Dermis microvascular lymphatic vessel endothelial cell (primary cell): ENCODE measurements around the gene APOBEC3H. TPM values are rescaled to one million over a fixed set of nuclear protein-coding genes. Genes with fewer than 3 reads are reported as not detected.
"Not testable (repeated sequence)": the region's sequence is repeated elsewhere in the genome, so short reads cannot be mapped to it uniquely, and the experiment has no call there.

Experiments
- DNase-seq, 2 donors: peaks; one replicate each; pipeline versions ENCODE4 v3.0.0 to v3.0.0-alpha.2; 2010; ENCODE audit warnings: low read depth in 2 of 2
- total RNA-seq: library from RNA; depleted of rRNA; stranded (reverse); fragments of >200 nt; gene quantifications from 2 replicates; pipeline ENCODE4 v1.2.1, GENCODE V29; 2014

Gene APOBEC3H
- not detected in 2 replicates for total RNA-seq

DNA sequence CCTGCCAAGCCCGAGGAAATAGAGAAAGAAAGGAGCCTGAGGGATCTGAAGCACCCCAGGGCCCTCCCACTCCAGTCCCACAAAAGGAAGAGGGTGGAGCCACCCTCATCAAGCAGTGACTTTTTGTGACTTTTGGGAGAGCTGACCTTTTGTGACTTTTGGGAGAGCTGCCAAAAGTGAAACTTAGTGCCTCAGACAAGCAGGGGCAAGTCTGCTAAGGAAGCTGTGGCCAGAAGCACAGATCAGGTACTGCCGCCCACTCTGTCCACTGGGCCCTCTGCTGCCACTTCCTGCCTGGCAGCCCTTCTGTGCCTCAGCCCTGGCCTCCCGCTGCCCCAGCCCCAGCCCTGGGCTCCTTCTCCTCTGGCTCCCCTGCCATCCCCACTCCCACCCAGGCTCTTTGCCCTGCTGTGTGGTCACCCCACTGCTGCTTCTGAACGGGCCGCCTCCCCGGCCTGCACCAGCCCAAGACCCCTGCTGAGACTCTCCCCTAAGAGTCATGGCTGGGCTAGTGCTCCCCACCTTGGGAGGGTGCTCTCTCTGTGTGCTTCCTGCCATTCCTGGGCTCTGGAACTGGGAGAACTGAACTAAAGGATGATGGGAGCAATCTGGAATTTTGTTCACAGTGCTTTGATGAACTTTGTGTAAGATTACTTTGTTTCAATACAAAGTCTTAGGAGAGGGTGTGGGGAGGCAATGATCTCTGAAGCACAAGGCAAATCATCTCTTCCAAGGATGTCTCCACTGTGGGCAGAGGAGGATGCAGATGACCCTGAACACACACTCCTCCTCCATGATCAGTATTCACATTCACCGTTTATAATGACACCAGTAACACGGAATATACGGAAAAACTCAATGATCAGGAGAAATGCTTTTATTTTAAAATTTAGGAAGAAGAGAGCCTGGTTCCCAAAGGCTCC lies at the start of gene APOBEC3H:
TSS of gene APOBEC3H (plus strand) at position 147 of the 923 bp plus-strand sequence. CDS start 3,035 bp downstream, outside the sequence.
- DNase-seq: no peak

DNA sequence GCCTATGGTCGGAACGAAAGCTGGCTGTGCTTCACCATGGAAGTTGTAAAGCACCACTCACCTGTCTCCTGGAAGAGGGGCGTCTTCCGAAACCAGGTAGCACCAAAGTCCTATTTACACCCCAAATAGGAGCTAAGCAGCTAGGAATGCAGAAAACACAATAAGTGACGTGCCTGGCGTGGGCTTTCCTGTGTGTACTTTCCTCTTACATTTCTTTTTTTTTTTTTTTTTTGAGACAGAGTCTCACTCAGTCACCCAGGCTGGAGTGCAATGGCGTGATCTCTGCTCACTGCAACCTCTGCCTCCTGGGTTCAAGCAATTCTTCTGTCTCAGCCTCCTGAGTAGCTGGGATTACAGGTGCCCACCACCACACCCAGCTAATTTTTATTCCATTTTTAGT lies 47.6 kb upstream of the APOBEC3H start:
- not testable (repeated sequence) for DNase-seq

DNA sequence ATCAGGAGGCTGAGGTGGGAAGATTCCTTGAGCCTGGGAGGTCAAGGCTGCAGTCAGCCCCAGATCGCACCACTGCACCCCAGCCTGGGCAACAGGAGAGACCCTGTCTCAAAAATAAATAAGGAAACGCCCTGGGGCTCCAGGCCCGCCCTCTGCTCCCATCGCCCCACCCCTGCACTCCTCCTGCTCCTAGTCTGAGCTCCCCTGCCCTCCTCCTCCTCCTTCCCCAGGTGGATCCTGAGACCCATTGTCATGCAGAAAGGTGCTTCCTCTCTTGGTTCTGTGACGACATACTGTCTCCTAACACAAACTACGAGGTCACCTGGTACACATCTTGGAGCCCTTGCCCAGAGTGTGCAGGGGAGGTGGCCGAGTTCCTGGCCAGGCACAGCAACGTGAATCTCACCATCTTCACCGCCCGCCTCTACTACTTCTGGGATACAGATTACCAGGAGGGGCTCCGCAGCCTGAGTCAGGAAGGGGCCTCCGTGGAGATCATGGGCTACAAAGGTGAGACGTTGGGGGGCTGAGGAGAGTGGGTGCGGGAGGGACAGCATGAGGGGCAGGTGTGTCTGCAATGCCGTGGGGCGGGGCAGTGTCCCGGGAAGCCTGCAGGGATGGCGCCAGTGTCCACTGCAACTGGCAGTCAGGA lies 45.1 kb upstream of the APOBEC3H start:
- not testable (repeated sequence) for DNase-seq

DNA sequence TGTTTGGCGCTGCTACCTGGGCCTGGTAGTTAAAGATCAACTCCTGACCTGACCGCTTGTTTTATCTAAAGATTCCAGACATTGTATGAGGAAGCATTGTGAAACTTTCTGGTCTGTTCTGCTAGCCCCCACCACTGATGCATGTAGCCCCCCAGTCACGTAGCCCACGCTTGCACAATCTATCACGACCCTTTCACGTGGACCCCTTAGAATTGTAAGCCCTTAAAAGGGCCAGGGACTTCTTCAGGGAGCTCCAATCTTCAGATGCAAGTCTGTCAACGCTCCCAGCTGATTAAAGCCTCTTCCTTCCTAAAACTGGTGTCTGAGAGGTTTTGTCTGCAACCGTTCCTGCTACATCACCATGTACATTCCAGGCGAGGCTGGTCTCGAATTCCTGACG lies 41.4 kb upstream of the APOBEC3H start:
- DNase-seq: no peak

DNA sequence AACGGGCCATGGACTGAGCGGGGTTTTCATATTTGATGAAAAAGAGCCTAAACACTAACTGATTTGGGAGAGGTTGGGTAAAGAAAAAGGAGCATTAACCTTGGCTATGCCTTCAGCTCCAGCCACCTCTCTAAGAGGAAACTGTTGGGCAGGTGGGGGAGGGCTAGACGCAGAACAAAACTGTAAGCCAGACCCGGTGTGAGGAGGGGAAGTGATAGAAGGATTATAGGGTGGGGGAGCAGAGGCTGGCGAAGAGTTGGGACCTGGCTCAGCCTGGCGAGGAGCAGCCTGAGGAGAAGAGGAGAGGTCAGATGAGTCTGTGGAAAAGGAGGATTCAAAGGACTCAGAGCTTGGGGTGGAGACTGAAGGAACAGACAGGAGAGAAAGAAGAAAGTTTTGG lies 35.8 kb upstream of the APOBEC3H start:
- not testable (repeated sequence) for DNase-seq

DNA sequence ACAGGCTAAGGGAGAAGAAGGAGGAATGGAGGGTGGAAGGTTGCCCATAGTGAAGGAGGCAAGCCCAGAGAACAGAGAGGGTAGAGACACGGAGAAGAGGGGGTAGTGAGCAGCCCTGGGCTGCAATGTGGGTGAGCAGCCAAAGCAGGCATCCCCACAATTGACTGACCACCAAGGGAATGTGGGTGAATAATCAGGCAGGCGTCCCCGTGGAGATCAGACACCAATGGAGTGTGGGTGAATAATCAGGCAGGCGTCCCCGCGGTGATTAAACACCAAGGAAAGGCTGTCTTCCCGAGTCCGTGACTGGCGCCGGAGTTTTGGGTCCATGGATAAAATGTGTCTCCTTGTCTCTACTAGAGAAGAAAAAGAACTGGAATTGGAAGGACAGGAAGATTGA lies 35.1 kb upstream of the APOBEC3H start:
- DNase-seq: not testable (repeated sequence)

DNA sequence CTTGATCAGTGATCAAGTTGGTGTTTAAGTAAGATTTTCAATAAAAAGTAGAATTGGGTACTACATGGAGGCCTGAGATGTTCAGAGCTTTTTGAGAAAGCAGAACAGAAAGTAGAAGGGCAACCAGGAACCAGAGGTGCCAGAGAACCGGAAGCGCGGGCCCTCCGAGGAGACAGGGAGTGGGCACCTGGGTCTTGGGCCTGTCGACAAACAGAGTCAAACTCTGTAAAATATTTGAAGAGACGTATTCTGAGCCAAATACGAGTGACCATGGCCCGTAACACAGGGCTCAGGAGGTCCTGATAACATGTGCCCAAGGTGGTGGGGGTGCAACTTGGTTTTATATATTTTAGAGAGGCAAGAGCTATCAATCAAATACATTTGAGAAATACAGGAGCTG lies 33.1 kb upstream of the APOBEC3H start:
- DNase-seq: not testable (repeated sequence)

DNA sequence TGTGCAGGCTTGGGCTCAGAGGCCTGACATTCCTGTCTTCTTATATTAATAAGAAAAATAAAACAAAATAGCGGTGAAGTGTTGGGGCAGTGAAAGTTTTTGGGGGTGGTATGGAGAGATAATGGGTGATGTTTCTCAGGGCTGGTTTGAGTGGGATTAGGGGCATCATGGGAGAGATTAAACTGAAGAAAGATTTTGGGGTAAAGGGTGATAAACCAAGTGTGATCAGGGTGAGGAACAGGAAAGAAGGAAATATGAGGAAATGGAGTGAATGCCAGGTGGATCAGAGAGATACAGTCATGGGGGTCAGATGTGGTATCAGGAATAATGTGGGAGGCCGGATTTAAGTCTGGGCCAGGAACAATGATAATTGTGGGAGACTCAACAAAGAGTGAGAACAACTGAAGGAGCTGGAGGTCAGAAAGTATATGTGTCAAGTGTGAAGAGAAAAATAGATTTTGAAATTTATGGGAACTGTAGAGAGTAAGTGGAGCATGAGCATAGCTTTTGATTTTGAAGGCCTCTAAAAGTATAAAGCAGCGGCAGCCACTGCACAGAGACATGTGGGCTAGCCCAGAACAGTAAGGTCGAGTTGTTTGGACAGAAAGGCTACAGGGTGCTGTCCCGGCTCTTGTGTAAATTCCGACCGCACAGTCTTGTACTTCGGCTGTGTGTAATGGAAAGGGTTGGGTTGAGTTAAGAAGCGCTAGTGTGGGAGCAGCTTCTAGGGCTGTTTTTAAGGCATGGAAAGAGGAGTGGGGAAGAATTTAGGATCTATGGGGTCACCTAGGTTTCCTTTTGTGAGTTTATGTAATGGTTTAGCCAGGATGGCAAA lies 30.4 kb upstream of the APOBEC3H start:
- not testable (repeated sequence) for DNase-seq

DNA sequence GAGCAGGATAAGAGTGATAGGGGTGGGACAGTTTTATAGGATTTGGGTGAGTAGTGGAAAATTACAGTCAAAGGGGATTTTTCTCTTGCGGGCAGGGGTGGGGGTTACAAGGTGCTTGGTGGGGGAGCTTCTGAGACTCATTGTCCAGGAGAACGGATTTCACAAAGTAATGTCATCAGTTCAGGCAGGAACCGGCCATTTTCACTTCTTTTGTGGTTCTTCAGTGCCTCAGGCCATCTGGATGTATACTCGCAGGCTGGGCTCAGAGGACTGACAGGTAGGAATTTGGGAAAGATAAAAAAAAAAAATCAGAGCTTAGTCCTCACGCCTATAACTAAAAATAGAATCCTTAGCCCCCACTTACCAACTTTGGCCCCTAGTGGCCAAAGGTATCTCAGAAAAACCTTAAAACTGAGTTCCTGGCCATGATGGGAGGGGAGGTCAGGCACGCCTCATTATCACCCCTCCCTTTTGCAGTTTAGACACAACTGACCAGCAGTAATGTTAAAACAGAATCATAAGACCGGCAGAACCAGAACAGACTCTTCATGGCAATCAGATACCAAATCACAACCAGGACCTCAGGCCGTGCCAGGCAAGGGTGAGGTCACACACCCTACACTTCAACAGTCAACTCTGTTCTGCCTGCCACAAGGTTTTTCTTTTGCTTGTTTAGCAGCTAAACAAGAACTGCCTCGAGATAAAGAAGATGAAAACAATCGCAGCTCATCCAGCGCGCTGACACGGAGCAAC lies 28.8 kb upstream of the APOBEC3H start:
- no peak for DNase-seq

DNA sequence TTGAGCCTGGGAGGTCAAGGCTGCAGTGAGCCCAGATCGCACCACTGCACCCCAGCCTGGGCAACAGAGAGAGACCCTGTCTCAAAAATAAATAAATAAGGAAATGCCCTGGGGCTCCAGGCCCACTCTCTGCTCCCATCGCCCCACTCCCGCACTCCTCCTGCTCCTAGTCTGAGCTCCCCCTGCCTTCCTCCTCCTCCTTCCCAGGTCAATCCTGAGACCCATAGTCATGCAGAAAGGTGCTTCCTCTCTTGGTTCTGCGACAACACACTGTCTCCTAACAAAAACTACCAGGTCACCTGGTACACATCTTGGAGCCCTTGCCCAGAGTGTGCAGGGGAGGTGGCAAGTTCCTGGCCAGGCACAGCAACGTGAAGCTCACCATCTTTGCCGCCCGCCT lies 26.9 kb upstream of the APOBEC3H start:
- DNase-seq: no peak

DNA sequence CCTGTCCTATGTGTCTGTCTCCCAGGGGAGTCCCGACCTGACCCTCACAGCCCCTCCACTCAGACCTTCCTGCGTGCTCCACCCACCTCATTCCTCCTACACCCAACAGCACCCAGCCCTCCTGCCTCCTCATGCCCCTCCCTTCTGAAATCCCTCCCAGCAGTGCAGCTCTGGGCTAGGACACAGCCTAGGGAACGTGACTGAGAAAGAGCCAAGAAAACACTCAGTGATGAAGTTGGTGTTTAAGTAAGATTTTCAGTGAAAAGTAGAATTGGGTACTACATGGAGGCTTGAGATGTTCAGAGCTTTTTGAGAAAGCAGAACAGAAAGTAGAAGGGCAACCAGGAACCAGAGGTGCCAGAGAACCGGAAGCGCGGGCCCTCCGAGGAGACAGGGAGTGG lies 24.5 kb upstream of the APOBEC3H start:
- not testable (repeated sequence) for DNase-seq

DNA sequence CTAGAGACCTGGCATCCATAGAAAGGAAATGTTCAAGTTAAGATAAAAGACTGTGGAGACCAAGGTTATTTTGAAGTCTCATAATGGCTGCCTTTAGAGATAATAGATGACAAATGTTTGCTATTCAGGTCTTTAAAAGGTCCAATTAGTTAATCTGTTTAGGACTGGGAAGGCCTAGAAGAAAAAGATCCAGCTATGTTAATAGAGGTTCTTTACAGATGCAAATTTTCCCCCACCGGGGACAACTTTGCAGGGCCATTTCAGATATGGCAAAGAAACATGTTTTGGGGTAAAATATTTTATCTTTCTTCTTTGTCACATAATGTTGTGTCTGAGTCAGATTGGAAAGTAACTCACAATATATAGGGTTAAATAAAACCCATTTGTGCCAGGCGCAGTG lies 23.1 kb upstream of the APOBEC3H start:
- DNase-seq: no peak

DNA sequence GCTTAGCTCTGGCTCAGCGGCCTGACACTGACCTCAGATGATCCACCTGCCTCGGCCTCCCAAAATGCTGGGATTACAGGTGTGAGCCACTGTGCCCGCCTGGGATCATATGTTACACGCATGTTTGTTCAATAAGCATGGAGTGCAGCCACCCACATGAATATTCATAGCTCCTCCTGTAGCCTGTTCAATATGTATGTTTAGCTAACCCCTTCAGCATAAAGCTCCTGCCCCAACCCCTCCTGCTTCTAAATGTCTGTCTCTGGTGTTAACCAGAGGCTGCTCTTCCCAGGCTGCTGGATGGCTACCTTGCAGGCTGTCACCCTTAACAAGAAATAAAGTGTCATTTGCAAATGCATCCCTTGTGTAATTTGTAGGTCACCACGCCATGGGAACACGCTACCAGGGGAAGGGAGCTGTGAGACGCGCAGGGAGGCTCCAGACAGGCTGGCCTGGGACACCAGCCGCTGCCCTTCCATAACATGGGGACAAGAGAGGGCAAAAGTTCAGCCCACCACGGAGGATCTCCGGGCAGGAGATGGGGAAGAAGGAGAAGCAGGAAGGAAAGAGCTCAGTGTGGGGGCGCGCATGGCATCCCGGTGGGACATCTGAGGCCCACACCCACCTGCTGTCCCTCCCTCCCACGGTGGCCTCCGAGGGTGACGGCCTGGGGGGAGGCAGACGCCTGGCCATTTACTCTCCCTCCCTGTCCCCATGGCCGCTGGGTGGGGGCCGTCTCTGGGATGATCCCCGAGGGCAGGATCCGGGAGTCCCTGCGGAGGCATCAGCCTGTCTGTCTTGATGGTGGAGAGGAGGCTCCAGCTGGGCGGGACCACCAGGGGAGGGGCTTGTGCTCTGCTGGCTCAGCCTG lies 20.7 kb upstream of the APOBEC3H start:
- not testable (repeated sequence) for DNase-seq

DNA sequence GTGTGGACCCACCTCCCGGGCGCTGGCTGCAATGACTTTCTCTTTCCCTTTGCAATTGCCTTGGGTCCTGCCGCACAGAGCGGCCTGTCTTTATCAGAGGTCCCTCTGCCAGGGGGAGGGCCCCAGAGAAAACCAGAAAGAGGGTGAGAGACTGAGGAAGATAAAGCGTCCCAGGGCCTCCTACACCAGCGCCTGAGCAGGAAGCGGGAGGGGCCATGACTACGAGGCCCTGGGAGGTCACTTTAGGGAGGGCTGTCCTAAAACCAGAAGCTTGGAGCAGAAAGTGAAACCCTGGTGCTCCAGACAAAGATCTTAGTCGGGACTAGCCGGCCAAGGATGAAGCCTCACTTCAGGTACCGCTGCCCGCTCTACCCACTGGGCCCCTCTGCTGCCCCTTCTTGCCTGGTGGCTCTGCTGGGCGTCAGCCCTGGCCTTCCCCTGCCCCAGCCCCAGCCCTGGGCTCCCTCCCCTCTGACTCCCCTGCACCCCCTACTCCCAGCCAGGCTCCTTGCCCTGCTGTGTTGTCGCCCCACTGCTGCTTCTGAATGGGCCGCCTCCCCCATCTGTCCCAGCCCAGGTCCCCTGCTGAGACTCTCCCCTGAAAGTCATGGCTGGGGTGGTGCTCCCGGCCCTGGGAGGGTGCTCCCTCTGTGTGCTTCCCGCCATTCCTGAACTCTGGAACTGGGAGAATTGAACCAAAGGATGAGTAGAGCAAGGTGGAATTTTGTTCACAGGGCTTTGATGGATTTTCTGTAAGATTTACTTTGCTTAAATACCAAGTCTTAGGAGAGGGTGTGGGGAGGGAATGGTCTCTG lies 19.8 kb upstream of the APOBEC3H start, which contains the start of gene APOBEC3G:
TSS of gene APOBEC3G (plus strand) at position 250 of the 815 bp plus-strand sequence. CDS start at position 337, 87 bp downstream.
- DNase-seq: not testable (repeated sequence)

DNA sequence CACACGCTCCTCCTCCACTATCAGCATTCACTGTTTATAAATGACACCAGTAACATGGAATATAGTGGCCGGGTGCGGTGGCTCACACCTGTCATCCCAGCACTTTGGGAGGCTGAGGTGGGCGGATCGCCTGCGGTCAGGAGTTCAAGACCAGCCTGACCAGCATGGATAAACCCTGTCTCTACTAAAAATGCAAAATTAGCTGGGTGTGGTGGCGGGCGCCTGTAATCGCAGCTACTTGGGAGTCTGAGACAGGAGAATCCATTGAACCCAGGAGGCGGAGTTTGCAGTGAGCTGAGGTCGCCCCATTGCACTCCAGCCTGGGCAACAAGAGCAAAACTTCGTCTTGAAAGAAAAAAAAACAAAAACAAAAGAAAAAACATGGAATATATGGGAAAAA lies 19.1 kb upstream of the APOBEC3H start:
- DNase-seq: not testable (repeated sequence)

DNA sequence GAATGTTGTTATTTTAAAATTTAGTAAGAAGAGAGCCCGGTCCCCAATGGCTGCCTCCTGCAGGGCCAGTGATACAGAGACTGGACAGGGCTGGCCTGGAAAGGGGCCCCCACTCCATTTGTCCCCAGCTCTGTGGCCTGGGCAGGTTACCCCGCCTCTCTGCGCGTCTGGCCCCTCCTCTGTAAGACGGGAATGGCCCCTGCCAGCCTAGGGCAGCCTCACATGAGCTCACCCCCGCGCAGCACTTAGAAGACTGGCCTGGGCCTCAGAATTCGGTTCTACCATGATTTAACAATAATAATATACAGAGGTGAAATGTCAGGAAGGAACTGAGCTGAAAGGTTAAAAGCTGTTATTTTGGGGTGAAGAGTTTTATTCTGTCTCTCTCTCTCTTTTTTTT lies 18.7 kb upstream of the APOBEC3H start:
- DNase-seq: no peak

DNA sequence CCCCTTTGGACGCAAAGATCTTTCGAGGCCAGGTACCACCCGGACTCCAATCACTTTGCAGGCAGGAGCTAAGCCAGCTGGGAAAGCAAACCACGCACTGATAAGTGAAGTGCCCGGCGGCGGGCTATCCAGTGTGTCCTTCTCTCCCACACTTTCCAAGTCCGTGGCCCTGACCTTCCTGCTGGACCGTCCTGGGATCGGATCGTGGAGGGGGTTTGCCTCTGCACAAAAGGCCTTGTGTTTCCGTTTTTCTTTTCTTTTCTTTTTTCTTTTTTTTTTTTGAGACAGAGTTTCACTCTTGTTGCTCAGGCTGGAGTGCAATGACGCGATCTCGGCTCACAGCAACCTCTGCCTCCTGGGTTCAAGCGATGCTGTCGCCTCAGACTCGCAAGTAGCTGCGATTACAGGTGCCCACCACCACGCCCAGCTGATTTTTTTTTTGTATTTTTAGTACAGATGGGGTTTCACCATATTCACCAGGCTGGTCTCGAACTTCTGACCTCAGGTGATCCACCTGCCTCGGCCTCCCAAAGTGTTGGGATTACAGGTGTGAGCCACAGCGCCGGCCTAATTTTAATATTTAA lies 17.9 kb upstream of the APOBEC3H start:
- DNase-seq: not testable (repeated sequence)

DNA sequence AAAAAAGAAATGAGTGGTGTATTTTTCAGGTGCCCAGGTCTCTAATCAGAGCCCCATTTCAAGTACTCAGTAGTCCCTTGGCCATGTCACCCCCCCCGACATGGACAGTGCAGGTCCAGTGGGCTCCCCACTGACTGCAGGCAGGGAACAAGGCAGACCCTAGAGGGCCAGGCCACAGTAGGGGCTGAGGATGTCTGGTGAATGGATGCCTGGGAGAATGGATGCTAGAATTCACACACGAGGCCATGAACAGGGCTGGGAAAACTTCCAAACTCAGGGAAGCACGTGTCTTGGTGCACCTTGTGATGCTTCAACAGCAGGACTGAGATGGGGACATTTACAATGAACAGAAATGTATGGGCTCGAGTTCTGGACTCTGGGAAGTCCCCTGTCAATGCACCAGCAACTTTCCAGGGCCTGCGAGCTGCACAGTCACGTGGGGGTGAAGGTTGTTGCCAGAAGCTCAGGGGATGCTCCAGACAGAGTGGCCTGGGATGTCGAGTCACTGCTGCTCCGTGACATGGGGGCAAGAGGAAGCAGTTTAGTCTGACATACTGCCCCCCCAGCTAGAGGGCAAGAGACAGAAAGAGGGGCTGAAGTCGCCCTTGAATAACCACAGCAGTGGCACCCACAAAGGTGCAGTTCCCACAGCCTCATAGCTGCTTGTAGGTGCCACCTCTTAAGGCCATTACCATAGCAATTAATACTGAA lies 16.8 kb upstream of the APOBEC3H start:
- DNase-seq: no peak
